Spinal cord (tissue), 10 donors: Measurements from ENCODE around the gene PTPRN. TPM values are rescaled to one million over a fixed set of nuclear protein-coding genes. Genes with fewer than 3 reads are reported as not detected.
"Not testable (repeated sequence)": the region's sequence is repeated elsewhere in the genome, so short reads cannot be mapped to it uniquely, and the experiment has no call there.

Experiments
- DNase-seq, 6 donors: peaks; one replicate each; pipeline versions ENCODE4 v3.0.0 to v3.0.0-alpha.2; 2013 to 2015; ENCODE audit warnings: low spot score in 6 of 6, low read depth in 4 of 6
- H3K27ac ChIP-seq: one replicate; pipeline ENCODE4 v1.5.1; 2013; ENCODE audit warnings: low read depth, low read length, control low read depth
- H3K27me3 ChIP-seq: one replicate; pipeline ENCODE4 v1.6.1; 2013; ENCODE audit warnings: low read length; ENCODE audit not compliant: control insufficient read depth, insufficient read depth
- H3K36me3 ChIP-seq: one replicate; pipeline ENCODE4 v1.6.1; 2013; ENCODE audit warnings: low read length; ENCODE audit not compliant: control insufficient read depth, insufficient read depth
- H3K4me1 ChIP-seq: one replicate; pipeline ENCODE4 v1.6.1; 2013; ENCODE audit warnings: low read length; ENCODE audit not compliant: control insufficient read depth, insufficient read depth
- H3K4me3 ChIP-seq: one replicate; pipeline ENCODE4 v1.5.1; 2013; ENCODE audit warnings: low read depth, low read length, control low read depth
- H3K9me3 ChIP-seq: one replicate; pipeline ENCODE4 v1.6.1; 2013; ENCODE audit warnings: low read length; ENCODE audit not compliant: control insufficient read depth, insufficient read depth
- WGBS: methylation state at CpG from one replicate; pipeline ENCODE4 v1.1.5; 2013; ENCODE audit warnings: missing lambda C conversion rate; ENCODE audit not compliant: insufficient coverage; 5-methylcytosine and 5-hydroxymethylcytosine counted together
- polyA plus RNA-seq, 2 donors: library from polyadenylated mRNA; unstranded; fragments of 120-200 nt; gene quantifications; one replicate each; pipeline ENCODE4 v1.2.1, GENCODE V29; 2013; ENCODE audit not compliant: insufficient read length in 2 of 2
- total RNA-seq, 2 donors: library from RNA; depleted of rRNA in 1 of 2; stranded (reverse); fragments of 120-200 nt in 1 of 2; fragments of >200 nt in 1 of 2; gene quantifications; one replicate each; pipeline versions ENCODE4 v1.2.3 to v1.2.4, GENCODE V29; 2013 to 2014
- donor health status: healthy.

PTPRN gene
- total and polyA plus RNA-seq, 4 donors = 12.6 to 88.1 (median 69.7) TPM

- H3K4me1 ChIP-seq = no peaks in the 10 kb centered on the region
- WGBS = 49% methylated on average over 2 of the region's 5 CpGs
- H3K27ac ChIP-seq = no peak overlapping the region
- H3K4me3 ChIP-seq = no peak overlapping the region
- no peaks in the 10 kb centered on the region for H3K36me3 ChIP-seq
- H3K27me3 ChIP-seq = peaks cover 40% of the 10 kb centered on the region
- DNase-seq = no peak
- H3K9me3 ChIP-seq = no peaks in the 10 kb centered on the region
These were observed 48.0 kb downstream of the PTPRN start for GRCh38 chr2:219261024-219261855.

- not testable (repeated sequence) for DNase-seq, H3K36me3 ChIP-seq, H3K4me3 ChIP-seq, H3K27ac ChIP-seq, H3K9me3 ChIP-seq
- Histone ChIP-seq H3K4me1 (peaks cover 11% of the 10 kb centered on the region), H3K27me3 (peaks cover 63% of the 10 kb centered on the region)
- WGBS = 85% methylated on average over 5 of the region's 10 CpGs
These were observed 50.3 kb downstream of the PTPRN start for GRCh38 chr2:219258942-219259341.

GRCh38 chr2:219254590-219255201 is 54.5 kb downstream of the PTPRN start:
- 22% methylated on average over 12 of the region's 12 CpGs for WGBS
- peaks cover 7% of the 10 kb centered on the region for H3K36me3 ChIP-seq
- H3K27ac ChIP-seq = no peak overlapping the region
- no peak for DNase-seq
- H3K27me3 ChIP-seq = peaks cover 66% of the 10 kb centered on the region
- no peak overlapping the region for H3K4me3 ChIP-seq
- peaks cover 35% of the 10 kb centered on the region for H3K4me1 ChIP-seq
- H3K9me3 ChIP-seq = no peaks in the 10 kb centered on the region

- peak within 1 kb of the TSS; percentile 36 for H3K4me3 ChIP-seq
- H3K27me3 ChIP-seq = peaks cover 61% of the 10 kb centered on the region
- H3K9me3 ChIP-seq = no peaks in the 10 kb centered on the region
- peaks cover 10% of the 10 kb centered on the region for H3K36me3 ChIP-seq
- DNase-seq = peak in 2 of 6 donors; percentile 71 to 79
- WGBS = under 1% methylated on average over 76 of the region's 76 CpGs
- H3K4me1 ChIP-seq = peaks cover 42% of the 10 kb centered on the region
- H3K27ac ChIP-seq = no peak within 1 kb of the TSS
These were observed 55.2 kb downstream of the PTPRN start, which contains the start of gene TUBA4A for GRCh38 chr2:219253753-219254589. Gene TUBA4A (minus strand): TSS chr2:219253918. CDS start chr2:219253858, 60 bp downstream.

- 1% methylated on average over 32 of the region's 49 CpGs for WGBS
- DNase-seq = no peak
- Histone ChIP-seq H3K36me3 (peaks cover 18% of the 10 kb centered on the region), H3K4me1 (peaks cover 45% of the 10 kb centered on the region), H3K4me3 (peak within 1 kb of the TSS; percentile 36), H3K27me3 (peaks cover 60% of the 10 kb centered on the region), H3K9me3 (no peaks in the 10 kb centered on the region), H3K27ac (no peak within 1 kb of the TSS)
These were observed 56.1 kb downstream of the PTPRN start, which contains the start of gene TUBA4B for GRCh38 chr2:219252900-219253752. Gene TUBA4B (plus strand): TSS chr2:219253243. CDS start chr2:219253408, 165 bp downstream.

- DNase-seq = no peak
- Histone ChIP-seq H3K4me1 (peaks cover 45% of the 10 kb centered on the region), H3K27ac (no peak overlapping the region), H3K27me3 (peaks cover 54% of the 10 kb centered on the region), H3K36me3 (peaks cover 24% of the 10 kb centered on the region), H3K9me3 (no peaks in the 10 kb centered on the region), H3K4me3 (peak overlapping the region; percentile 36)
- 2% methylated on average over 9 of the region's 9 CpGs for WGBS
These were observed 56.7 kb downstream of the PTPRN start for GRCh38 chr2:219252570-219252899.

- 88% methylated on average over 1 of the region's 5 CpGs for WGBS
- no peak overlapping the region for H3K27ac ChIP-seq
- peaks cover 45% of the 10 kb centered on the region for H3K4me1 ChIP-seq
- H3K27me3 ChIP-seq = peaks cover 52% of the 10 kb centered on the region
- H3K4me3 ChIP-seq = no peak overlapping the region
- no peaks in the 10 kb centered on the region for H3K9me3 ChIP-seq
- peaks cover 28% of the 10 kb centered on the region for H3K36me3 ChIP-seq
- DNase-seq = no peak
These were observed 57.1 kb downstream of the PTPRN start for GRCh38 chr2:219252084-219252483.

- 77% methylated on average over 6 of the region's 6 CpGs for WGBS
- Histone ChIP-seq H3K27me3 (peaks cover 49% of the 10 kb centered on the region), H3K36me3 (peaks cover 32% of the 10 kb centered on the region), H3K4me3 (no peak overlapping the region), H3K9me3 (no peaks in the 10 kb centered on the region), H3K4me1 (peaks cover 46% of the 10 kb centered on the region), H3K27ac (no peak overlapping the region)
- DNase-seq = no peak
These were observed 57.5 kb downstream of the PTPRN start for GRCh38 chr2:219251656-219252055.
